Hematopoietic multipotent progenitor cell treated with erythropoietin and hydrocortisone succinate and interleukin-3 and kit ligand, for 15 days (in vitro differentiated cells): Measurements from ENCODE around the gene ARMH4.

ENCODE experiments used
- DNase-seq: peaks from one replicate; pipeline ENCODE4 v3.0.0-alpha.2; 2015; ENCODE audit warnings: low spot score

Gene ARMH4

DNA sequence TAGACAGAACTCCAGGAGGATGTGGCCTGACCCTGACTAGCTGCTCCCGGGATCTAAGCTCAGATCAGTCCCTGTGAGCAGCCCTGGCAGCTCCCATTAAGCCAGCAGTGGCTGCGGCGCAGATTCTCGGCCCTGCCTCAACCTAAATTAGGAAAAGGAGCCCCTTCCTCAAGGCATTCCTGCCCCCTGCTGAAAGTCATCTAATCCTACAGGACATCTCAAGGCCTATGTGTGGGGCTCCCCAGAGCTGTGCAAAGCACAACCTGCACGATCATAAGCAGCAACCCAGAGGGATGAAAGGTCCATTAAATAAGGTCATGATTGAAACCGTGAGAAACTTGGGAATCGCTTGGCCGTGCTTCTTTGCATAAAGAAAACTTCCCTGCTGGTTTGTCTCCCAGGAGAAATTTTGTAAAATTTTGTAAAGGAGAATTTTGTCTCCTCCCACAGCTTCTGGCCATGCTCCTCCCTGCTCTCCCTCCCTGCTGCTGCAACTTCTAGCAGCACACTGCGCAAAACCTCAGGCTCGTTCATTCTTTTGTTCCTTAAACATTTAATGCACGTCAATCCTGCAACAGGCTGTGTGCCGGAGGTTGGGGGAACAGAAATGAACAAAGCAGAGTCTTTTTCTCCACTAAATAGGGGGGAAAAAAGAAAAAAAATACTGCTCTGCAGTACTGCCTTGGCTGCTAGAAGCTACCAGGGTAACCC is 189.5 kb downstream of the ARMH4 start:
- no peak for DNase-seq

DNA sequence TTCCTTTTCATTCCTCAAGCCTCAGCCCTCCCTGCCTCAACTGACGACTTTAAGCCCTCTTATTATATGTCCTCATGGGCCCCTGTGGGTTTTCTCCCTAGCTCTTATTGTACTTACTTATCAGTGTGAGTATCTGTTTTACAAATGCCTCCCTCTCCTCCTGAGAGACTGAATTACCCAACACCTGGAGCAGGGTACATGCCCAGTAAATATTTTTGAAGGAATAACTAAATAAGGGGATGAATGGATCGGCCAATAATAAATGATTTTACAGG is 190.3 kb downstream of the ARMH4 start:
- no peak for DNase-seq

DNA sequence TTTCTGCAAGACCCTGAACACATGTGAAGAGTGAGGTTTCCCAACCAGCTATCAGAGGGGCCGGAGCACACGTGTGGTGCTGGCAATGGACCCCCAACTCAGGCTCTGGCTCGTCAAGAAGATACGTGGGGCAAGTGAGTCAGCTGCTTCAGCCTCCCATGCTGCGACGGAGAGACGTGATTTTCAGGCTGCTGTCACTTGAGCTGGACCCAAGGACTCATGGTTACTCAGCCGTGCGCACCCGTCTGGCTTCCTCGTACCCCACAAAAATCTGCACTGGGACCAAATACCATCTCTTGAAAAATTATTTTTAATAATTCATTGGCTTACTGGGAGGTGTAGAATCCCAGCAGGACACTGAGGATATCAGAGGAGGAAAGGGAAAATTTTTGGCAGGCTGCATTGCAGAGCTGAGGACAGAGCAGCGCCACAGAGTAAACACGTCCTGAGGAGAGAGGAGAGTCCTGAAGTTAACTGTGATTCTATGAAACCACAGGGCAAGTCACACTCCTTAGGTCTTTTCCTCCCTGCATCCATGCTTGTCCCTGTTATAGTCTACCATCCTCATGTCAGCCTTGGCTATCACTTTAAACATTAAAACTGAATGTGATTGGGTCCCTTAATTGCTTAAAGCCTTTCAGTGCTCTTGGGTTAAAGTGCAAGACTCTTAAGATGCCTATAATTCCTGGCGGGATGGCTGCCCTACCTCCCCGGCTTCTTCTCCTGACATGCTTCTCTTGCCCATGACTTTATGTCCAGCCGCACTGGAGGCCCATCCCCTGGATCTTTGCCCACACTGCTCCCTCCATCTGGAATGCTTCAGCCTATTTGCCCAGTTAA is 190.8 kb downstream of the ARMH4 start:
- DNase-seq, result no peak

DNA sequence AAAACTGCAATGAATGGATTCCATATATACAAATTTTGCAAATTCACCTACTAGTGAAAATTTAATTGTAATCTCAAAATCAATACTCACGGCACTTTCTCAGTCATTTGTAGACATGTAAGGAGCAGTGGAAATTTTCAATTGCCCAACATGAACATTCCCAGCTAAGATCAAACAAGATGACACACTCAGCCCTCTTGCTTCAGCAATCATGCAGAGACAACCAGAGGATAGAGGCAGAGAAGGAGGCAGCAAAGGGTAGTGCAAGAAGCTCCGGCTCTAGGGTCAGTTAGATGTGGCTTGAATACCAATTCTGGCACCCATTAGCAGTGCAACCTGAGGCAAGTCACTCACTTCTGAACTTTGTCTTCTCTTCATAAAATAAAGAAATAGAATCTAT is 194.6 kb downstream of the ARMH4 start:
- DNase-seq, result no peak
